Muscle layer of duodenum (tissue), 2 donors: ENCODE results near the gene NDUFAF7.
"Not testable (repeated sequence)": the region's sequence is repeated elsewhere in the genome, so short reads cannot be mapped to it uniquely, and the experiment has no call there.

ENCODE experiments used
- H3K27ac ChIP-seq: one replicate; pipeline ENCODE4 v1.7.0; 2013; ENCODE audit warnings: mild to moderate bottlenecking, low read length
- H3K27me3 ChIP-seq: one replicate; pipeline ENCODE4 v1.7.0; 2013; ENCODE audit warnings: low read depth, mild to moderate bottlenecking, control low read depth, low read length
- H3K36me3 ChIP-seq, 2 donors: one replicate each; pipeline ENCODE4 v1.7.0; 2013; ENCODE audit warnings: low read length in 2 of 2, control low read depth in 1 of 2, mild to moderate bottlenecking in 1 of 2; ENCODE audit not compliant: insufficient read depth in 2 of 2, control insufficient read depth in 1 of 2
- H3K4me1 ChIP-seq, 2 donors: one replicate each; pipeline ENCODE4 v1.7.0; 2013; ENCODE audit warnings: low read length in 2 of 2, mild to moderate bottlenecking in 2 of 2, control low read depth in 1 of 2, moderate library complexity in 1 of 2; ENCODE audit not compliant: insufficient read depth in 2 of 2, control insufficient read depth in 1 of 2
- H3K4me3 ChIP-seq, 2 donors: one replicate each; pipeline ENCODE4 v1.7.0; 2013; ENCODE audit warnings: low read length in 2 of 2, low read depth in 1 of 2, mild to moderate bottlenecking in 1 of 2
- H3K9me3 ChIP-seq, 2 donors: one replicate each; pipeline ENCODE4 v1.7.0; 2013; ENCODE audit warnings: low read length in 2 of 2, control low read depth in 1 of 2, mild to moderate bottlenecking in 1 of 2; ENCODE audit not compliant: control insufficient read depth in 1 of 2
- donor health status: healthy.

NDUFAF7 gene

GRCh38 chr2:37231241-37232130 is at the start of gene NDUFAF7, which contains the start of gene CEBPZ:
TSS of gene NDUFAF7 (plus strand) at chr2:37231658. CDS start at chr2:37231706, 48 bp downstream.
TSS of gene CEBPZ (minus strand) at chr2:37231596. CDS start at chr2:37231567, 29 bp downstream.
- peaks cover 18 to 22% of the 10 kb centered on the region in 2 donors for H3K36me3 ChIP-seq
- peaks cover 21 to 26% of the 10 kb centered on the region in 2 donors for H3K4me1 ChIP-seq
- peak within 1 kb of the TSS; percentile 93 for H3K27ac ChIP-seq
- peak within 1 kb of the TSS; percentile 85 to 95 for H3K4me3 ChIP-seq
- H3K27me3 ChIP-seq = no peaks in the 10 kb centered on the region
- H3K9me3 ChIP-seq = no peaks in the 10 kb centered on the region

GRCh38 chr2:37181726-37182684 is 49.5 kb upstream of the NDUFAF7 start:
- H3K27me3 ChIP-seq = no peaks in the 10 kb centered on the region
- no peak overlapping the region for H3K27ac ChIP-seq
- no peaks in the 10 kb centered on the region for H3K36me3 ChIP-seq
- H3K4me3 ChIP-seq = no peak overlapping the region
- no peaks in the 10 kb centered on the region for H3K4me1 ChIP-seq
- H3K9me3 ChIP-seq = no peaks in the 10 kb centered on the region

GRCh38 chr2:37188570-37188969 is 42.9 kb upstream of the NDUFAF7 start, which contains the start of gene SULT6B1:
TSS of gene SULT6B1 (minus strand) at chr2:37188670. CDS start at chr2:37188640, 30 bp downstream.
- Histone ChIP-seq H3K4me3 (no peak within 1 kb of the TSS), H3K27ac (no peak within 1 kb of the TSS), H3K27me3 (no peaks in the 10 kb centered on the region), H3K9me3 (no peaks in the 10 kb centered on the region), H3K4me1 (no peaks in the 10 kb centered on the region), H3K36me3 (no peaks in the 10 kb centered on the region)

- Histone ChIP-seq H3K4me1 (no peaks in the 10 kb centered on the region), H3K4me3 (no peak overlapping the region), H3K36me3 (no peaks in the 10 kb centered on the region), H3K27ac (no peak overlapping the region), H3K9me3 (no peaks in the 10 kb centered on the region), H3K27me3 (no peaks in the 10 kb centered on the region)
These were observed 41.9 kb upstream of the NDUFAF7 start for GRCh38 chr2:37189452-37190153.

GRCh38 chr2:37190290-37190689 is 41.2 kb upstream of the NDUFAF7 start:
- Histone ChIP-seq H3K36me3 (no peaks in the 10 kb centered on the region), H3K27ac (no peak overlapping the region), H3K9me3 (no peaks in the 10 kb centered on the region), H3K4me3 (no peak overlapping the region), H3K27me3 (no peaks in the 10 kb centered on the region), H3K4me1 (no peaks in the 10 kb centered on the region)

GRCh38 chr2:37191253-37191652 is 40.2 kb upstream of the NDUFAF7 start:
- H3K4me1 ChIP-seq = no peaks in the 10 kb centered on the region
- H3K4me3 ChIP-seq = no peak overlapping the region
- H3K9me3 ChIP-seq = no peaks in the 10 kb centered on the region
- no peak overlapping the region for H3K27ac ChIP-seq
- H3K36me3 ChIP-seq = no peaks in the 10 kb centered on the region
- H3K27me3 ChIP-seq = no peaks in the 10 kb centered on the region

GRCh38 chr2:37191747-37192146 is 39.7 kb upstream of the NDUFAF7 start:
- no peak overlapping the region for H3K27ac ChIP-seq
- H3K27me3 ChIP-seq = no peaks in the 10 kb centered on the region
- H3K9me3 ChIP-seq = no peaks in the 10 kb centered on the region
- H3K4me1 ChIP-seq = no peaks in the 10 kb centered on the region
- H3K4me3 ChIP-seq = no peak overlapping the region
- no peaks in the 10 kb centered on the region for H3K36me3 ChIP-seq

GRCh38 chr2:37192551-37192950 is 38.9 kb upstream of the NDUFAF7 start:
- peaks cover 4 to 5% of the 10 kb centered on the region in 2 donors for H3K4me1 ChIP-seq

GRCh38 chr2:37195862-37196319 is 35.6 kb upstream of the NDUFAF7 start:
- H3K27ac ChIP-seq = peak overlapping the region; percentile 92
- not testable (repeated sequence) for H3K27me3 ChIP-seq, H3K36me3 ChIP-seq, H3K9me3 ChIP-seq
- H3K4me3 ChIP-seq = peak overlapping the region; percentile 91
- H3K4me1 ChIP-seq = peaks cover 4 to 10% of the 10 kb centered on the region in 2 donors

More at GRCh38 chr2:37192551-37192950, 38.9 kb upstream of the NDUFAF7 start:
- Histone ChIP-seq H3K4me3 (no peak overlapping the region), H3K27me3 (no peaks in the 10 kb centered on the region), H3K27ac (no peak overlapping the region), H3K36me3 (no peaks in the 10 kb centered on the region), H3K9me3 (no peaks in the 10 kb centered on the region)

GRCh38 chr2:37196320-37197195 is 34.9 kb upstream of the NDUFAF7 start, which contains the start of gene CEBPZOS:
TSS of gene CEBPZOS (plus strand) at chr2:37196496. CDS start at chr2:37199705, 3,209 bp downstream.
- Histone ChIP-seq H3K36me3 (peaks cover 10 to 13% of the 10 kb centered on the region in 2 donors), H3K4me3 (peak within 1 kb of the TSS; percentile 91), H3K27ac (peak within 1 kb of the TSS; percentile 92), H3K27me3 (no peaks in the 10 kb centered on the region), H3K4me1 (peaks cover 4 to 10% of the 10 kb centered on the region in 2 donors), H3K9me3 (no peaks in the 10 kb centered on the region)
